HG03196 (cell line): ENCODE measurements around the gene TM4SF1.

Experiments used
- ATAC-seq: cut with Tn5 transposase; IDR thresholded peaks from one replicate; pipeline ENCODE4 v1.9.1; 2021; ENCODE audit not compliant: unreplicated experiment

TM4SF1 gene

GRCh38 chr3:149377408-149378364 is at the start of gene TM4SF1:
TSS of gene TM4SF1 (minus strand) at chr3:149377649. CDS start at chr3:149377547, 102 bp downstream.
- ATAC-seq = no peak

GRCh38 chr3:149426325-149426724 is 48.9 kb upstream of the TM4SF1 start:
- no peak for ATAC-seq

DNA sequence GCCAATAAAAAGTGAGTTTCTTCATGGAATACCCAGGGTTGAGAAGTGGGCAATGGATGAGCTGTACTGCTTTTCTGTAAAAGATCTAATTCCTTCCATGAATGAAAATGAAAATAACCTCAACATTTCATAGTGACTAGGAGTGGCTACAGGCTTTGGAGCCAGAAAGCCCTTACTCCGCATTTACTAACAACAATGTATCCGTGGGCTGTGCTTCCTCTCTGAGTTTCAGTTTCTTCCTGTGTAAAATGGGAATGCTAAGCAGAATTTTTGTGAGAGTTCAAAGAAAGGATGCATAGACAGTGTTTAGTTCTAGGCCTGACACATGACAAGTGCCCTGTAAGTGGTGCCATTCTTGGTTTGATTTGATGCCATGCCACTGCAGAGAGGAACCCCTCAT is 47.5 kb upstream of the TM4SF1 start:
- no peak for ATAC-seq

DNA sequence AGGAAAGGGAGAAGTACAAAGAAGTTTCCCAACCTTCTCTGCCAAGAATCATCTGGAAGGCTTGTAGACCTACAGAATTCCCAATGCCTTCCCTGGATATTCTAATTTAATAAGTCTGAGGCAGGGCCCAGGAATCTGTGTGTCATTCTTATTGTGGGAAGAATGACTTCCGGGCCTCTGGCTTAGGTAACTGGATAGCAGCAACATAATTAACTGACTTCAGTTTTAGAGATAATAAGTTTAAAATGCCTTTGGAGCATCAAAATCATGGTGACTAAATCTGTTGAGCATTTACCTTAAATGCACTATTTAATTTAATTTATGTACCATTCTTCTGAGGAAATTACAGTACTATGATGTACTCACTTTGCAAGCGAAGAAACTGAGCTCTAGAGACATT is 44.3 kb upstream of the TM4SF1 start:
- ATAC-seq = no peak

GRCh38 chr3:149419816-149420215 is 42.4 kb upstream of the TM4SF1 start:
- no peak for ATAC-seq

DNA sequence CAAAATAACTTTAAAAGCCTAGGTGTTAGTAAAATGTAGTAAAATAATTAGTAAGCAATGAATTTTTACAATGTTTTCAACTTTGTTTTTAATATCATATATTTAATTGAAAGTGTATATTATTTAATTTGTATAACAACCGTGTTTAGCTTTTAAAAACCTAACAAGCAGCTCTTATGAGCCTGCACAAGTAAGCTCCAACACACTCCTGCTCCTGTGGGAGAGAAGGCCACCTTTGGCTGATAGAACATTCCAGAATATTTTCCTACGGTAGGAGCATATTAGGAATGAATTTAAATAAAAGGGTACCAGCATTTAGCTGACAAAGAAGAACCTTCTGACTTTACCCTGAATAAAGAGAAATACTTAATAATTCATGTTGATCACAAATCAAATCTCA is 40.3 kb upstream of the TM4SF1 start:
- no peak for ATAC-seq

DNA sequence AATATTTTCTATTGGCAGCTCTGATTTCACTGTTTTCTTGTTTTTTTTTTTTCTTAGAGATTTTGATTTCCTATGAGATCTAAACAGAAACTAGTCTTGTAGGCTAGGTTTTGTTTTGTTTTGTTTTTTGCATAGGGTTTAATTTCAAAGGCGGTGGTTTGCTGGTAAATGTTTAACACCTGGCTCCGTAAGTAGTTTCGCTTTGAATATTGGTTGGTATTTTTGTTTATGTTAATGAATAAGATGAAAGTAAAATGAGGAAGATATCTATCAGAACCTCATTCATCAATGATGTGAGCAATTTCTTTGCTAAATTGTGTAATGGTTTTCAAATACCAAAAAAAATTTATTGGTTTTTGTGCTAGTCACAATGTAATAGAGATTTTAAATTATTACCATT is 39.7 kb upstream of the TM4SF1 start:
- ATAC-seq = peak; percentile 89

DNA sequence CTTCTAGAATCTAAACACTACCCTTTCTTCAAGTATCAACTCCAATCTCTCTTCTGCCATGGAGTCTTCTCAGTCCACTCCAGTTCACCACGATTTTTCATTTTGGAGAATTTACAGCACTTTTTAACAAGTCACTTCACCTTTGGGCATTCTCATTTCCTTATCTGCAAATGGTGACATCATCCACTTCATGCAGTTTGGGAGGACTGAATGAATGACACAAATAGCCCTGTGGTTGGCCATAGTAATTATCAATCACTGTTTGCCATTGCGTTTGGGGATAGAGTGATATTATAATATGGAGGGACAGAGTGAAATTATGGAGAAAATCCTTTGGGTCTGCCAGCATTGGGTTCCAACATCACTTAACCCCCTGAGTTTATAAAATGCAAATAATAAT is 38.0 kb upstream of the TM4SF1 start:
- no peak for ATAC-seq

DNA sequence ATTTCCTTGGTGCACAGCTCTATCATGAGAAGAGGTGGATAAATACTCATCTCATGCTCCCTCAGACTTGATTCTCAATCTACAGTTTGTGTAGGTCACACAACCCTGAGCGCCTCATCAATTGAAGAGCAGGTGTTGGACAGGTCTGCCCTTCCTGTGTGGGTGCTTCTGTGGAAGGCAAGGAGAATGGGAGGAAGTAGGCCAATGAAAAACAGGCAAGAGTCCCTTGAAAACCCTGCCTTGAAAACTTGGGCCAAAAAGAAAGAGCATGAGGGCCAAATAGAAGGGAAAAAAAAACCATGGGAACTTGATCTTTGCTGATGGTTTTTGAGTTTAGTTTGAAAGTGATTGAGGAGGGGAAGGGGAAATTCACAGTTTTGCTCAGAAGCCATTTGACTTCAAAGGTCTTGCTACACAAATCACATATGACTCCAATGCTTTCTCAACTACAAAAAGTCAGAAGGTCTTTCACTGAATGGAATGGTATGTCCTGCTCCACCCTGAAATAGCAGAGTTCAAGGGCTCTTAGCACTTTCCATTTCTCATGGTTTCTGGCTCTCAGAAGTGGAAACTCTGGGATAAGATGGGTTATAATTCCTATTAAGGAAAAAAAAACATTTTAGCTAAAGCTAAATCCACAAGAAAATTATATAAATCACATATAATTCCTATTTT is 37.2 kb upstream of the TM4SF1 start:
- no peak for ATAC-seq

- no peak for ATAC-seq
Measured at GRCh38 chr3:149411583-149411982, 34.1 kb upstream of the TM4SF1 start.

GRCh38 chr3:149409351-149409750 is 31.9 kb upstream of the TM4SF1 start:
- ATAC-seq = no peak

- ATAC-seq = no peak
Measured at GRCh38 chr3:149407898-149408297, 30.4 kb upstream of the TM4SF1 start.

GRCh38 chr3:149406244-149406752 is 28.8 kb upstream of the TM4SF1 start:
- ATAC-seq = no peak

- no peak for ATAC-seq
Measured at GRCh38 chr3:149403443-149403842, 26.0 kb upstream of the TM4SF1 start.

DNA sequence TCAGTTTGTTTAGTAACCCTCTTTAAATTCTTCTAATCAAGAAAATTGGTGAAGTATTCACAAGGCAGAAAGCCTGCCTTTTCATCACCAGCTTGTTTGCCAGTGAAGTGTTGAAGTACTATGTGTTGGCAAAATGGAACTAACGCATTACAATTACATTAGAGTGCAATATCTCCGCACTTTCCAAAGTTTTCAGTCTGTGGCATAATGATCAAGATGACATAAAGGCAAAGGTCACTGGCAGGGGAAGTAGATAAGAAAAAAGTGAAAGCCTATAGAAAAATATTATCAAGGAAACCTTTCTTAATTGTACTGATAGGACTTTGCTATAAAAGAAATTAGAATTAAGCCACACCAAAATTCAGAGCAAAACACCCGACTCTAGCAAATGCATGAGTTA is 25.0 kb upstream of the TM4SF1 start:
- no peak for ATAC-seq

DNA sequence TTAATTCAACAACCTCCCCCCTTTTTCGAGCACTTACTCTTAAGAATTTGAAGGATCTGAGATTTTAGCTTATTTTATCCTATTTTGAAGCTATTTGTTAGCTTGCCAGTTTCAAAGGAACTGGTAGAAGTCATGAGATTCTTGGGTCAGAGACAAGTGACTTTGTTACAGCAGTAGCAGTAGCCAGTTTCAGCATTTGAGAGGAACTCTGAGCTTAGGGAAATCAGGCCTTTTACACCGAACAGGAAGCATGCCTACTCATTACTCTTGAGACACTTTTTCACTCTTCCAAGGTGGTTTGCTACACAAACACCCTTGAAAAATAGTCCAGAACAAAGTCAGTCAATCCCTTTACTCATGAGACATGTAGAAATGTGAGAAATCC is 24.5 kb upstream of the TM4SF1 start:
- no peak for ATAC-seq

- ATAC-seq = no peak
Measured at GRCh38 chr3:149401212-149401925, 23.9 kb upstream of the TM4SF1 start.

GRCh38 chr3:149400645-149401044 is 23.2 kb upstream of the TM4SF1 start:
- ATAC-seq = no peak

DNA sequence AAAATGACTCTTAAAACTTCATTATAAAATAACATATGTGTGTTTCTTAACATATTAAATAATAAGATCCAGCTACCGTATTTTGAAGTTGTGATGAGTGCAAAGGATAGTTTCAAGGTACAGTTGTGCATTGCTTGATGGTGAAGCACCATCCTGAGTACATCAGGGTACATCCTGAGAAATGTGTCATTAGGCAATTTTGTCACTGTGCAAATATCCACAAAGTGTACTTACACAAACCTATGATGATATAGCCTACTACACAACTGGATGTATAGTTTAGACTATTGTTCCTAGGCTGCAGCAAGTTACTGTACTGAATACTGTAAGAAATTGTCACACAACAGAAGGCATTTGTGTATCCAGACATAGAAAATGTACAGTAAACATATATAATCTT is 20.8 kb upstream of the TM4SF1 start:
- ATAC-seq = no peak

DNA sequence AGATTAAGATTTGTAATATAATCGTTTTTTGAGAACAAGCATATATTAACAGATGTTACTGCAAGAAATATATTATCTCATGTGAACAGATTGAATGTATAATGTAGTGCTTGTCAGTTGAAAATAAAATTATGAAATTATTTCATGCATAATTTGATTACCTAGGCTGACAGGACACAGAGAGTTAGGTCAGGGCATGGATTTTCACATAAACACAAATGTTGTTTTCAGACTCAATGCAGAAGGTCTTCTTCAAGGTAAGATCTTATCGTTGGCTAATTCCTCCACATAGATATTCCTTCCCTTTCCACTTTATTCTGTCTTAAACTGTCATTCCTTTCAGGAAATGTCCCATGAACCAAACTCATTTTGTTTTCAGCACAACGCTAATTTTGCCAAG is 20.1 kb upstream of the TM4SF1 start:
- ATAC-seq = no peak

- no peak for ATAC-seq
Measured at GRCh38 chr3:149396476-149396875, 19.0 kb upstream of the TM4SF1 start.
